GM12878 (cell line): ENCODE results near the gene PCDHGB2. TPM values are rescaled to one million over a fixed set of nuclear protein-coding genes. Genes with fewer than 3 reads are reported as not detected.

Experiments used
- CBX5 ChIP-seq: sonication (generic); IDR thresholded peaks from 2 replicates; pipeline ENCODE4 v1.6.1; 2016; ENCODE audit warnings: low read depth, moderate library complexity, mild to moderate bottlenecking, inconsistent platforms
- ETV6 ChIP-seq, 2 experiments: fragments of 450-650 bp in 1 of 2; IDR thresholded peaks in 1 of 2; conservative IDR thresholded peaks in 1 of 2; 2 replicates each; pipeline ENCODE4 v1.6.1; 2014; ENCODE audit warnings: antibody characterized with exemption in 1 of 2, borderline replicate concordance in 1 of 2, low read depth in 1 of 2, mild to moderate bottlenecking in 1 of 2, moderate library complexity in 1 of 2
- EZH2 ChIP-seq: IDR thresholded peaks from 2 replicates; pipeline ENCODE4 v1.6.1; 2012; ENCODE audit warnings: low read depth, mild to moderate bottlenecking, control low read depth, inconsistent platforms, low read length, borderline replicate concordance; ENCODE audit not compliant: control insufficient read depth
- HDAC6 ChIP-seq: fragments of 200-600 bp; sonication (generic); IDR thresholded peaks from one replicate; pipeline ENCODE4 v1.8.0; 2017; ENCODE audit warnings: antibody characterized with exemption; ENCODE audit not compliant: unreplicated experiment
- MEF2B ChIP-seq: fragments of 450-650 bp; IDR thresholded peaks from 2 replicates; pipeline ENCODE4 v1.6.1; 2018; ENCODE audit warnings: mild to moderate bottlenecking, moderate library complexity; ENCODE audit not compliant: partially characterized antibody, poor library complexity, severe bottlenecking
- polyA plus RNA-seq, 11 experiments: library from polyadenylated mRNA; depleted of rRNA in 4 of 11; unstranded in 6 of 11; stranded (reverse) in 5 of 11; fragments of >200 nt; fragmentation: Nextera tagmentation in 4 of 11; fragmentation: Illumina TruSeq in 1 of 11; extraction: Ambion mirVana in 4 of 11; extraction: Trizol in 1 of 11; gene quantifications; 1 replicate in 1 of 11; 2 replicates in 10 of 11; pipeline versions ENCODE4 v1.2.1 to v1.2.3, GENCODE V29; 2011 to 2016; ENCODE audit warnings: inconsistent platforms in 2 of 11, missing spikeins in 2 of 11, low read depth in 1 of 11
- total RNA-seq, 4 experiments: library from RNA; depleted of rRNA in 3 of 4; stranded (reverse); fragments of >200 nt in 3 of 4; fragmentation: Illumina TruSeq in 1 of 4; extraction: Trizol in 1 of 4; gene quantifications; 2 replicates each; pipeline versions ENCODE4 v1.2.1 to v1.2.3, GENCODE V29; 2013 to 2021
- TF ChIP-seq, protein P1 (sequence below): fragments of 450-650 bp; formaldehyde crosslinking; IDR thresholded peaks from 2 replicates; pipeline ENCODE4 v1.4.0; 2022; ENCODE audit warnings: mild to moderate bottlenecking, moderate library complexity
- TF ChIP-seq, protein P2 (sequence below), 3 experiments: IDR thresholded peaks in 2 of 3; conservative IDR thresholded peaks in 1 of 3; 2 replicates each; pipeline ENCODE4 v1.5.1; 2011; ENCODE audit warnings: low read depth in 3 of 3, low read length in 3 of 3, mild to moderate bottlenecking in 3 of 3, control low read depth in 2 of 3, moderate library complexity in 2 of 3, inconsistent platforms in 1 of 3, mixed read lengths in 1 of 3; ENCODE audit not compliant: control insufficient read depth in 2 of 3, insufficient read depth in 1 of 3; ENCODE audit errors: extremely low read depth in 1 of 3

Gene PCDHGB2
- total and polyA plus RNA-seq, 10 of the 15 experiments (the other 5 are each of a cell fraction or from before 2014, with no cell fraction given) = 0.06 to 0.38 (median 0.19) TPM; not detected in 2

DNA sequence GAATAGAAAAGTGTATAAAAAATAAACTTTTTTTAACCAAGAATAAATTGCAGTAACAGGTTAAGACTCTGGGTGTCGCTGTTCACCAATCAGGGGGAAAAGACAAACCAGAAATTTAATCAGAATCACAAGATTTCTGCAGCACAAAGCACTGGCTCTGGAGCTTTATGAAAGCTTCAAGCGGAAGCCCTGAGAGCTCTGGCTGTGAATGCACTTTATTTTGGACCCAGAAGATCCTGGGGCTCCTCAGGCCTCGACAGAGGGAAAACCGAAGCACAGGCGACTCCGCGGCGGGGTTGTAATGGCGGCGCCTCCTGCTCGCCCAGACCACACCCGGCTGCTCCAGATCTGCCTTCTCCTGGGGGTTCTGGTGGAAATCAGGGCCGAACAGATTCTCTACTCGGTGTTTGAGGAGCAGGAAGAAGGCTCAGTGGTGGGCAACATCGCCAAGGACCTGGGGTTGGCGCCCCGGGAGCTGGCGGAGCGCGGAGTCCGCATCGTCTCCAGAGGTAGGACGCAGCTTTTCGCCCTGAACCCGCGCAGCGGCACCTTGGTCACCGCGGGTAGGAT lies 4.8 kb upstream of the PCDHGB2 start, which contains the start of gene PCDHGA4 (continued):
- TF ChIP-seq, protein P1, sequence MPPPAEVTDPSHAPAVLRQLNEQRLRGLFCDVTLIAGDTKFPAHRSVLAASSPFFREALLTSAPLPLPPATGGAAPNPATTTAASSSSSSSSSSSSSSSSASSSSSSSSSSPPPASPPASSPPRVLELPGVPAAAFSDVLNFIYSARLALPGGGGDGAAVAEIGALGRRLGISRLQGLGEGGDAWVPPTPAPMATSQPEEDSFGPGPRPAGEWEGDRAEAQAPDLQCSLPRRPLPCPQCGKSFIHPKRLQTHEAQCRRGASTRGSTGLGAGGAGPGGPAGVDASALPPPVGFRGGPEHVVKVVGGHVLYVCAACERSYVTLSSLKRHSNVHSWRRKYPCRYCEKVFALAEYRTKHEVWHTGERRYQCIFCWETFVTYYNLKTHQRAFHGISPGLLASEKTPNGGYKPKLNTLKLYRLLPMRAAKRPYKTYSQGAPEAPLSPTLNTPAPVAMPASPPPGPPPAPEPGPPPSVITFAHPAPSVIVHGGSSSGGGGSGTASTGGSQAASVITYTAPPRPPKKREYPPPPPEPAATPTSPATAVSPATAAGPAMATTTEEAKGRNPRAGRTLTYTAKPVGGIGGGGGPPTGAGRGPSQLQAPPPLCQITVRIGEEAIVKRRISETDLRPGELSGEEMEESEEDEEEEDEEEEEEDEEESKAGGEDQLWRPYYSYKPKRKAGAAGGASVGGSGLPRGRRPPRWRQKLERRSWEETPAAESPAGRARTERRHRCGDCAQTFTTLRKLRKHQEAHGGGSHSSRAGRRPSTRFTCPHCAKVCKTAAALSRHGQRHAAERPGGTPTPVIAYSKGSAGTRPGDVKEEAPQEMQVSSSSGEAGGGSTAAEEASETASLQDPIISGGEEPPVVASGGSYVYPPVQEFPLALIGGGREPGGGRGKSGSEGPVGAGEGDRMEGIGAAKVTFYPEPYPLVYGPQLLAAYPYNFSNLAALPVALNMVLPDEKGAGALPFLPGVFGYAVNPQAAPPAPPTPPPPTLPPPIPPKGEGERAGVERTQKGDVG (CRISPR knock-in tag) = no peak
- TF ChIP-seq, protein P2, sequence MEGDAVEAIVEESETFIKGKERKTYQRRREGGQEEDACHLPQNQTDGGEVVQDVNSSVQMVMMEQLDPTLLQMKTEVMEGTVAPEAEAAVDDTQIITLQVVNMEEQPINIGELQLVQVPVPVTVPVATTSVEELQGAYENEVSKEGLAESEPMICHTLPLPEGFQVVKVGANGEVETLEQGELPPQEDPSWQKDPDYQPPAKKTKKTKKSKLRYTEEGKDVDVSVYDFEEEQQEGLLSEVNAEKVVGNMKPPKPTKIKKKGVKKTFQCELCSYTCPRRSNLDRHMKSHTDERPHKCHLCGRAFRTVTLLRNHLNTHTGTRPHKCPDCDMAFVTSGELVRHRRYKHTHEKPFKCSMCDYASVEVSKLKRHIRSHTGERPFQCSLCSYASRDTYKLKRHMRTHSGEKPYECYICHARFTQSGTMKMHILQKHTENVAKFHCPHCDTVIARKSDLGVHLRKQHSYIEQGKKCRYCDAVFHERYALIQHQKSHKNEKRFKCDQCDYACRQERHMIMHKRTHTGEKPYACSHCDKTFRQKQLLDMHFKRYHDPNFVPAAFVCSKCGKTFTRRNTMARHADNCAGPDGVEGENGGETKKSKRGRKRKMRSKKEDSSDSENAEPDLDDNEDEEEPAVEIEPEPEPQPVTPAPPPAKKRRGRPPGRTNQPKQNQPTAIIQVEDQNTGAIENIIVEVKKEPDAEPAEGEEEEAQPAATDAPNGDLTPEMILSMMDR (IDR thresholded peaks at IDR 0.05 in 2 of 3, conservative IDR thresholded peaks at IDR 0.05 in 1 of 3; ENCODE audit: control insufficient read depth in 2 of 3, extremely low read depth in 1 of 3, insufficient read depth in 1 of 3, low read depth in 3 of 3, low read length in 3 of 3) = peak; percentile 15 to 28 (median 19); a peak in 3 of 6 replicates
- no peak for TF ChIP-seq EZH2
- TF ChIP-seq CBX5 = no peak
- no peak for TF ChIP-seq ETV6 (conservative IDR thresholded peaks at IDR 0.05 in 1 of 2, IDR thresholded peaks at IDR 0.05 in 1 of 2; ENCODE audit: borderline replicate concordance in 1 of 2, low read depth in 1 of 2)
- no peak for TF ChIP-seq MEF2B
- TF ChIP-seq HDAC6 = no peak
